ENCODE results near the gene KDM4B.

KDM4B gene

GRCh38 chr19:5032101-5032967, 63.4 kb downstream of the KDM4B start:
- FAIRE-seq (no peak), DNase-seq (ENCODE audit: insufficient read length) (no peak)
- TF ChIP-seq POLR2AphosphoS5 (IDR thresholded peaks at IDR 0.05; ENCODE audit: low read depth, low read length) = no peak
- no peak for TF ChIP-seq TAF1 (IDR thresholded peaks at IDR 0.05; ENCODE audit: borderline replicate concordance, low read depth, low read length)
- TF ChIP-seq POLR2A (IDR thresholded peaks at IDR 0.05; ENCODE audit: low read depth, low read length) = no peak

GRCh38 chr19:5035105-5035761, 66.3 kb downstream of the KDM4B start:
- no peak for FAIRE-seq
- no peak for DNase-seq (ENCODE audit: insufficient read length)
- TF ChIP-seq POLR2AphosphoS5 (IDR thresholded peaks at IDR 0.05; ENCODE audit: low read depth, low read length) (no peak), POLR2A (IDR thresholded peaks at IDR 0.05; ENCODE audit: low read depth, low read length) (no peak), TAF1 (IDR thresholded peaks at IDR 0.05; ENCODE audit: borderline replicate concordance, low read depth, low read length) (no peak)

GRCh38 chr19:5035793-5036697, 67.1 kb downstream of the KDM4B start:
- TF ChIP-seq TAF1 (IDR thresholded peaks at IDR 0.05; ENCODE audit: borderline replicate concordance, low read depth, low read length) (no peak), POLR2AphosphoS5 (IDR thresholded peaks at IDR 0.05; ENCODE audit: low read depth, low read length) (no peak), POLR2A (IDR thresholded peaks at IDR 0.05; ENCODE audit: low read depth, low read length) (no peak)
- FAIRE-seq = no peak
- no peak for DNase-seq (ENCODE audit: insufficient read length)

- no peak for DNase-seq (ENCODE audit: insufficient read length)
- TF ChIP-seq POLR2A (IDR thresholded peaks at IDR 0.05; ENCODE audit: low read depth, low read length) (no peak), TAF1 (IDR thresholded peaks at IDR 0.05; ENCODE audit: borderline replicate concordance, low read depth, low read length) (no peak), POLR2AphosphoS5 (IDR thresholded peaks at IDR 0.05; ENCODE audit: low read depth, low read length) (no peak)
- FAIRE-seq = no peak
Observed at GRCh38 chr19:5036698-5037563, 68.0 kb downstream of the KDM4B start.

- DNase-seq (ENCODE audit: insufficient read length) (no peak), FAIRE-seq (no peak)
- TF ChIP-seq TAF1 (IDR thresholded peaks at IDR 0.05; ENCODE audit: borderline replicate concordance, low read depth, low read length) (no peak), POLR2AphosphoS5 (IDR thresholded peaks at IDR 0.05; ENCODE audit: low read depth, low read length) (no peak), POLR2A (IDR thresholded peaks at IDR 0.05; ENCODE audit: low read depth, low read length) (no peak)
Observed at GRCh38 chr19:5037936-5038335, 69.0 kb downstream of the KDM4B start.

GRCh38 chr19:5038631-5039271, 69.8 kb downstream of the KDM4B start:
- FAIRE-seq (no peak), DNase-seq (ENCODE audit: insufficient read length) (no peak)
- TF ChIP-seq POLR2AphosphoS5 (IDR thresholded peaks at IDR 0.05; ENCODE audit: low read depth, low read length) (no peak), POLR2A (IDR thresholded peaks at IDR 0.05; ENCODE audit: low read depth, low read length) (no peak), TAF1 (IDR thresholded peaks at IDR 0.05; ENCODE audit: borderline replicate concordance, low read depth, low read length) (no peak)

GRCh38 chr19:5039642-5040543, 71.0 kb downstream of the KDM4B start:
- TF ChIP-seq TAF1 (IDR thresholded peaks at IDR 0.05; ENCODE audit: borderline replicate concordance, low read depth, low read length) (no peak), POLR2A (IDR thresholded peaks at IDR 0.05; ENCODE audit: low read depth, low read length) (no peak), POLR2AphosphoS5 (IDR thresholded peaks at IDR 0.05; ENCODE audit: low read depth, low read length) (no peak)
- FAIRE-seq (no peak), DNase-seq (ENCODE audit: insufficient read length) (no peak)

- TF ChIP-seq TAF1 (IDR thresholded peaks at IDR 0.05; ENCODE audit: borderline replicate concordance, low read depth, low read length) = no peak
- no peak for TF ChIP-seq POLR2AphosphoS5 (IDR thresholded peaks at IDR 0.05; ENCODE audit: low read depth, low read length)
- TF ChIP-seq POLR2A (IDR thresholded peaks at IDR 0.05; ENCODE audit: low read depth, low read length) = no peak
- no peak for FAIRE-seq
Observed at GRCh38 chr19:5040544-5041167, 71.7 kb downstream of the KDM4B start.

More at GRCh38 chr19:5040544-5041167, 71.7 kb downstream of the KDM4B start:
- DNase-seq (ENCODE audit: insufficient read length) = no peak

All from GM12892 (cell line).